Glutamatergic neuron (in vitro differentiated cells): ENCODE measurements around the gene TANGO2. TPM values are rescaled to one million over a fixed set of nuclear protein-coding genes. Genes with fewer than 3 reads are reported as not detected.

Source experiments
- DNase-seq: peaks from one replicate; pipeline ENCODE4 v3.0.0; 2022
- H3K27ac Mint-ChIP-seq: one replicate; pipeline ENCODE4 v1.8.0; 2020; ENCODE audit warnings: mild to moderate bottlenecking, mixed read lengths, inconsistent platforms; ENCODE audit not compliant: unreplicated experiment
- H3K27me3 Mint-ChIP-seq: one replicate; pipeline ENCODE4 v1.8.0; 2020; ENCODE audit warnings: mild to moderate bottlenecking, moderate library complexity, mixed read lengths, inconsistent platforms; ENCODE audit not compliant: unreplicated experiment
- H3K36me3 Mint-ChIP-seq: one replicate; pipeline ENCODE4 v1.8.0; 2020; ENCODE audit warnings: mild to moderate bottlenecking, mixed read lengths, inconsistent platforms; ENCODE audit not compliant: unreplicated experiment
- H3K4me1 Mint-ChIP-seq: one replicate; pipeline ENCODE4 v1.8.0; 2020; ENCODE audit warnings: mild to moderate bottlenecking, low read depth, mixed read lengths, inconsistent platforms; ENCODE audit not compliant: unreplicated experiment
- H3K4me3 Mint-ChIP-seq: one replicate; pipeline ENCODE4 v1.8.0; 2020; ENCODE audit warnings: mild to moderate bottlenecking, mixed read lengths, inconsistent platforms; ENCODE audit not compliant: unreplicated experiment
- H3K9me3 Mint-ChIP-seq: one replicate; pipeline ENCODE4 v1.8.0; 2020; ENCODE audit warnings: mild to moderate bottlenecking, moderate library complexity, mixed read lengths, inconsistent platforms; ENCODE audit not compliant: unreplicated experiment
- total RNA-seq: library from RNA; stranded (reverse); fragmentation: NEBNext Ultra II Directional; extraction: Animal tissue kit (Norgen Biotek cat#: 25700); gene quantifications from one replicate; pipeline ENCODE4 v1.2.1, GENCODE V29; 2021; ENCODE audit not compliant: unreplicated experiment
- TF ChIP-seq, protein P1 (sequence below): fragments of 200-600 bp; sonication (generic); IDR thresholded peaks from one replicate; pipeline ENCODE4 v1.5.0; 2021; ENCODE audit not compliant: partially characterized antibody, unreplicated experiment

Gene TANGO2
- total RNA-seq, 1 donor from 2014 or later, result 31.8 TPM

DNA sequence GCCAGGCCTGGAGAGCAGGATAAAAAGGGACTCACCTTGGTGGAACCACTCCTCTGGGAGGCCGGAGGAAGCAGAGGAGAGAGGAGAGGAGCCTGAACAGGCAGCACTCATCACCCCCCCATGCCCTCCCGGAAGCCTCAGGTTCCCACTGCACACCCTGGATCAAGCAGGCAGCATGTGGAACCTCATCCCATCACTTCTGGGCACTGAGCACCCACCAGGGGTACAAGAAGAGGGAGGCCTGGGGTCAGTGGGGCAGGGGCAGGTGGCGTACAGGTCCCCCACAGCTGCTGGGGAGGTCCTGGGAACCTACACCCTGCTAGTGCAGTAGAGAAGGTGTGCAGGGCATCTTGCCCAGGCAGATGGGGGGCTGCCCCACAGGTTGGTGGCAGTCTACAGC, 44.2 kb upstream of the TANGO2 start:
- Mint-ChIP-seq H3K4me1 (peaks cover 10% of the 10 kb centered on the region), H3K27ac (no peak overlapping the region), H3K4me3 (no peak overlapping the region), H3K36me3 (no peaks in the 10 kb centered on the region), H3K9me3 (peaks cover 8% of the 10 kb centered on the region), H3K27me3 (peaks cover 12% of the 10 kb centered on the region)
- no peak for DNase-seq
- TF ChIP-seq, protein P1, sequence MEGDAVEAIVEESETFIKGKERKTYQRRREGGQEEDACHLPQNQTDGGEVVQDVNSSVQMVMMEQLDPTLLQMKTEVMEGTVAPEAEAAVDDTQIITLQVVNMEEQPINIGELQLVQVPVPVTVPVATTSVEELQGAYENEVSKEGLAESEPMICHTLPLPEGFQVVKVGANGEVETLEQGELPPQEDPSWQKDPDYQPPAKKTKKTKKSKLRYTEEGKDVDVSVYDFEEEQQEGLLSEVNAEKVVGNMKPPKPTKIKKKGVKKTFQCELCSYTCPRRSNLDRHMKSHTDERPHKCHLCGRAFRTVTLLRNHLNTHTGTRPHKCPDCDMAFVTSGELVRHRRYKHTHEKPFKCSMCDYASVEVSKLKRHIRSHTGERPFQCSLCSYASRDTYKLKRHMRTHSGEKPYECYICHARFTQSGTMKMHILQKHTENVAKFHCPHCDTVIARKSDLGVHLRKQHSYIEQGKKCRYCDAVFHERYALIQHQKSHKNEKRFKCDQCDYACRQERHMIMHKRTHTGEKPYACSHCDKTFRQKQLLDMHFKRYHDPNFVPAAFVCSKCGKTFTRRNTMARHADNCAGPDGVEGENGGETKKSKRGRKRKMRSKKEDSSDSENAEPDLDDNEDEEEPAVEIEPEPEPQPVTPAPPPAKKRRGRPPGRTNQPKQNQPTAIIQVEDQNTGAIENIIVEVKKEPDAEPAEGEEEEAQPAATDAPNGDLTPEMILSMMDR, result no peak

DNA sequence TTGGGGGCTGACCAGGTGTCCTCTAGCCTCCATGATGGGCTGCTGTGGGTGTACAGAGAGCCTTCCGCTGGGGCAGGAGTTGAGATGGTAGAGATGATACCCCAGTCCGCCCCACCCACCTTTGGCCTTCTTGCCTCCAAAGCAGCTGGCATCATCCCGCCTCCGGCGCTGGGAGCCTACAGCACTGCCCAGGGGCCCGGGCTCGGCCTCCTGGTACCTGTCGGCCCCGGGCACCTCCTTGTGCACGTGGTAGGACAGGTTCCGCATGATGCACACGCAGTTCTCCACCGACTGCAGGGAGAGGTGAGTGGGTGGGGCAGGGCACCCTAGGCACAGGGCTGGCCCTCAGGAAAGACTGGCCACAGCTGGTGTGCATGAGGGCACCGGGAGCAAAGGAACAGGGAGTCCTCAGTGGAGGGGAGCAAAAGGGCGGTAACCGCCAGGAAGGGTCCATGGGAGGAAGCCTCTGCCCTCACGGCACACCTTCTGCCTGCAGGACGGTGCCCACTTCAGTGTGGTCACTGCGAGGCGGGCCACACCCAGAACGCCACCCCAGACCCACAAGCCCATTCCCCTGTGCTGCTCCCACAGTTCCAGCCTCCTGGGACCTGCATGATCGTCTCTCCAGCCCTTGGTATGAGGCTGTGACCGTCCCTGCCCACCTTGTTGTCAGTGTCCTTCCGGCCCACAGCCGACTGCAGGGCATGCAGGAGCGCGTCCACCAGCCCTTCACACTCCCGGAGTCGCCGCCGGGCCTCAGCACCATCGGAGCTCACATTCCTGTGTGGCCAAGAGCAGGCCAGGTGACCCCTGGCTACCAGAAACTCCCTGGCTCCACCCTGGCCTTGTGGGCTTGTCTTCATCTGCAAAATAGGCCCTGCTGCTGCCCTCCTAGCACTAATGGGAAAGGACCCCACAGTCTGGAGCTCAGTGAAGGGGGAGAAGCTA, 43.3 kb upstream of the TANGO2 start:
- DNase-seq, result no peak
- Mint-ChIP-seq H3K27ac (no peak overlapping the region), H3K36me3 (no peaks in the 10 kb centered on the region), H3K9me3 (peaks cover 8% of the 10 kb centered on the region), H3K27me3 (peaks cover 12% of the 10 kb centered on the region), H3K4me3 (no peak overlapping the region), H3K4me1 (peaks cover 10% of the 10 kb centered on the region)
- TF ChIP-seq, protein P1, result no peak

DNA sequence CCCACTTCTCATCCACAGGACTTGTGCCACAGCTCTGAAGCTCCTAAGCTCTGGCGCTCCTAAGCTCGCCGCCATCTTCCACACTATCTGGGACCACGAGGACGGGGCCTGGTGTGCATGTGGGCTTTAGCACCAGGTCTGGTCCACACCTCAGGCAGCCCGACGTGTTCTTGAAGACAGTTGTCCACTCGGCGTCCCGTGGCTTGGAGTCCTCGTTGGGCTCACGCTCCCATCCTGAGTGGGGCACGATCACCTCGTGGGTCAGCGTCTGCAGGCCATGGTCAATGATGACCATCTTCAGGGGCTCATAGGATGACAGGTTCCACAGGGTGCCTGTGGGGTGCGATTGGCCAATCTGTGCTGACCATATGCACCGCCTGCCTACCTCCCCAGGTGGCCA, 42.2 kb upstream of the TANGO2 start:
- no peaks in the 10 kb centered on the region for H3K36me3 Mint-ChIP-seq
- peaks cover 8% of the 10 kb centered on the region for H3K9me3 Mint-ChIP-seq

DNA sequence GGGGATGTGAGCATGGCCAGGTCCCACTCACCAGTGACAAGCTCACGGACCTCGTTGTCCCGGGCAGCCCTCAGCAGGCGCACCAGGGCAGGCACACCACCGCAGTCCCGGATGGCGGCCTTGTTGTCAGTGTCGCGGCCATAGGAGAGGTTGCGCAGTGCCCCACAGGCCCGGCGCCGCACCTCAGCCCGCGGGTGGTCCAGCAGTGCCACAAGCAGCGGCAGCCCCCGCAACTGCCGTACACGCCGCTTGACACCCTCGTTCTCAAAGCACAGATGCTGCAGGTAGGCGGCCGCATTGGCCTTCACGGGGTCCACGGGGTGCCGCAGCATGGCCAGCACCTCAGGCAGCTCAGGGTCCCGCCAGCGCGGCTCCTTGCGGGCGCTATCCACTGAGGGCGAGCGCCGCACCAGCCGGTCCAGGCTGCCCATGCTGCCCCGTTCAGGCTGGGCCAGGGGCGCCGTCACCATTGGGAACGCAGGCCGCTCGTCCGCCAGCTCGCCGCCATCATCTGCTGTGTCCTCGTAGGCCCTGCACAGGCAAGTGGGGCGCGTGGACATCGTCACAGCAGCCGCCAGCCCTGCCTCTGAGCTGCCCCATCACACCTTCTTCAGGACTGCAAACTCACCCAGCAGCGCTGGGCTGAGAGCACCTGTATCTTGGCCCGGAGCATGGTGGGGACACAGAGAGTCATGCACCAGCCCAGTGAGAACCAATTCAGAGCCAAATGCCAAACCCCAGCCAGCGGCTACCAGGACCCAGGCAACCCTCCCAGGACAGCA, 41.0 kb upstream of the TANGO2 start:
- no peaks in the 10 kb centered on the region for H3K36me3 Mint-ChIP-seq
- no peak for DNase-seq
- peaks cover 8% of the 10 kb centered on the region for H3K9me3 Mint-ChIP-seq
- no peak overlapping the region for H3K4me3 Mint-ChIP-seq
- TF ChIP-seq, protein P1, result no peak
- no peak overlapping the region for H3K27ac Mint-ChIP-seq
- H3K27me3 Mint-ChIP-seq, result peaks cover 9% of the 10 kb centered on the region
- H3K4me1 Mint-ChIP-seq, result peaks cover 8% of the 10 kb centered on the region

More for the DNA sequence above, 42.2 kb upstream of the TANGO2 start:
- peaks cover 10% of the 10 kb centered on the region for H3K27me3 Mint-ChIP-seq
- H3K27ac Mint-ChIP-seq, result no peak overlapping the region
- no peak for DNase-seq
- TF ChIP-seq, protein P1, result no peak
- no peak overlapping the region for H3K4me3 Mint-ChIP-seq
- peaks cover 10% of the 10 kb centered on the region for H3K4me1 Mint-ChIP-seq
